ENCODE data around the gene RUFY4.

Gene RUFY4

DNA sequence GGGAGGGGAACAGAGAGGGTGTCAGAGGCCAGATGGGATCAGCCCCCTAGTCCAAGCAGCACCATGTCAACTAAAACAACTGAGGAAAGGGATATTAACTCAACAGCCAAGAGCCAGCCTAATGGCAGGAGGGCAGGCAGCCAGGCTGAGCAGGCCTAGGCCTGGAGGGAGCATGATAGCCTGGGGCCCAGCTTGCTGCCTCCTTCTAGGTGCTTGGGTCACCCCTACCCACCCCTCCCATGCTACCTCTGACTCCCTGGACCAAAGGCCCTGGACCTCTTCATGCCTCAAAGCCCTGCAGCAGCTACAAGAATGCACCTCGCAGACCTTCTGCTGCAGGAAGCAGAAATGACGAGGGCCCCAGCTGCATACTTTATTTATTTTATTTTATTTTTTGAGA is 44.2 kb upstream of the RUFY4 start:
- no peaks in the 10 kb centered on the region for H3K27me3 ChIP-seq (ENCODE audit: control insufficient read depth in 5 of 5, insufficient read depth in 4 of 5, low read length in 5 of 5)
- no peaks in the 10 kb centered on the region for H3K36me3 ChIP-seq (ENCODE audit: control insufficient read depth in 5 of 5, insufficient read depth in 5 of 5, low read length in 5 of 5)
- no peak overlapping the region for H3K4me3 ChIP-seq (ENCODE audit: low read depth in 1 of 5, low read length in 5 of 5)
- peaks cover 2 to 73% (median 49%) of the 10 kb centered on the region in 5 donors for H3K4me1 ChIP-seq (ENCODE audit: control insufficient read depth in 5 of 5, insufficient read depth in 5 of 5, low read length in 5 of 5)
- peak overlapping the region in 1 of 5 donors; percentile 1 for H3K9ac ChIP-seq (ENCODE audit: low read length in 5 of 5)
- no peaks in the 10 kb centered on the region for H3K9me3 ChIP-seq (ENCODE audit: control insufficient read depth in 5 of 5, low read length in 5 of 5)
- H3K27ac ChIP-seq (ENCODE audit: low read depth, low read length) = no peak overlapping the region

DNA sequence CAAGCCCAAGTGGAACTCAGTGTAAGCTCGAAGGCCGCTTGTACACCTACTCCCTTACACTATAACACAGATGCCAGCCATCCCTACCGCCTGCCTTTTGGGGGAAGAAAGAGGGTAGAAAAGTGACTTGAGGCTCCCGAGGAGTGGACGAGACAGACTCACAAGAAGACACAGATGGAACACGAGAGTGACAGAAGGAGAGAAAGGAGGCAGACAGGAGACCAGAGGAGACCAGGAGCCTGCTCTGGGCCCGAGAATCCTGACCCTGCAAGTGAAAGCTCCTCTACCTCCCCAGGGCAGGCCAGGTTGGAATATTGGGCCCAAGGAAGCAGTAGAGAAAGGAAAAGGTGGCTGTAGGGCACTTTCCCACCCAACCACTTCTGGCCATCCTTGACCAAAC is 42.8 kb upstream of the RUFY4 start:
- H3K27me3 ChIP-seq (ENCODE audit: control insufficient read depth in 5 of 5, insufficient read depth in 4 of 5, low read length in 5 of 5) = no peaks in the 10 kb centered on the region
- no peak overlapping the region for H3K4me3 ChIP-seq (ENCODE audit: low read depth in 1 of 5, low read length in 5 of 5)
- H3K36me3 ChIP-seq (ENCODE audit: control insufficient read depth in 5 of 5, insufficient read depth in 5 of 5, low read length in 5 of 5) = no peaks in the 10 kb centered on the region
- no peak overlapping the region for H3K9ac ChIP-seq (ENCODE audit: low read length in 5 of 5)
- H3K27ac ChIP-seq (ENCODE audit: low read depth, low read length) = no peak overlapping the region
- H3K4me1 ChIP-seq (ENCODE audit: control insufficient read depth in 5 of 5, insufficient read depth in 5 of 5, low read length in 5 of 5) = peaks cover 2 to 67% (median 42%) of the 10 kb centered on the region in 5 donors
- H3K9me3 ChIP-seq (ENCODE audit: control insufficient read depth in 5 of 5, low read length in 5 of 5) = no peaks in the 10 kb centered on the region

DNA sequence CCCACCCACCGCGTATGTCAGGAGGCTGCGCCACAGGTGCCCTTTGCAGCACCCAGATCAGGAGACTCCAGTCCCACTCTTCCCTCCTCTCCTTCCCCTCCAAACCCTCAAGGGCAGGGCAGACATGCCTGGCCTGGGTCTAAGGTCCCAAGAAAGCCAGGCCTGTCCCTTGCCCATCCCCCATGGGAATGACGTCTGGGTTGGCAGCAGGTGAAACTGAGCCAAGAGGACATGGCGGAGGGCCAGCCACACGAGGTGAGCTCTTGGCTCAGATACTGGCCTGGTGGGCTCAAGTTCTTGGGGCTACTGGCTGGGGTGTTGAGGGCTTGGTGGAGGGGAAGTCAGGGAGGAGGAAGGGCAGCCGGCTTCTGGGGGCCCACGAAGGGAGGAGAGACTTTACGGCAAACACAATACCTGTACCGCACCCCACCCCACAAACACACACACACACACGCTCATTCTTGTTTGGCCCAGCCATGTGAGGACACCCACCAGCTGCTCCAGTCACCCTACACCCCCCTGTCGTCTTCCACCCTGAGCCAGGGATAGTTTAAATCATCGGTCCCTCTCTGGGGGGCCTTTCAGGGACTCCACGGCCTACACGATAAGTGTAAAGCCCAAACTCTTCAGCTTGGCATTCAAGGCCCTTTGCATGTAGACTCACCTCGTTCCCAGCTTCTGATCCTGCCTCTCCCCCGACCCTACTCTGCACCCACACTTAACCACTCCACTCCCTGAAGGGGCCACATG is 42.2 kb upstream of the RUFY4 start:
- Histone ChIP-seq H3K4me1 (ENCODE audit: control insufficient read depth in 5 of 5, insufficient read depth in 5 of 5, low read length in 5 of 5) (peaks cover 2 to 67% (median 42%) of the 10 kb centered on the region in 5 donors), H3K27ac (ENCODE audit: low read depth, low read length) (no peak overlapping the region), H3K27me3 (ENCODE audit: control insufficient read depth in 5 of 5, insufficient read depth in 4 of 5, low read length in 5 of 5) (no peaks in the 10 kb centered on the region), H3K9ac (ENCODE audit: low read length in 5 of 5) (no peak overlapping the region), H3K36me3 (ENCODE audit: control insufficient read depth in 5 of 5, insufficient read depth in 5 of 5, low read length in 5 of 5) (no peaks in the 10 kb centered on the region), H3K9me3 (ENCODE audit: control insufficient read depth in 5 of 5, low read length in 5 of 5) (no peaks in the 10 kb centered on the region), H3K4me3 (ENCODE audit: low read depth in 1 of 5, low read length in 5 of 5) (no peak overlapping the region)

DNA sequence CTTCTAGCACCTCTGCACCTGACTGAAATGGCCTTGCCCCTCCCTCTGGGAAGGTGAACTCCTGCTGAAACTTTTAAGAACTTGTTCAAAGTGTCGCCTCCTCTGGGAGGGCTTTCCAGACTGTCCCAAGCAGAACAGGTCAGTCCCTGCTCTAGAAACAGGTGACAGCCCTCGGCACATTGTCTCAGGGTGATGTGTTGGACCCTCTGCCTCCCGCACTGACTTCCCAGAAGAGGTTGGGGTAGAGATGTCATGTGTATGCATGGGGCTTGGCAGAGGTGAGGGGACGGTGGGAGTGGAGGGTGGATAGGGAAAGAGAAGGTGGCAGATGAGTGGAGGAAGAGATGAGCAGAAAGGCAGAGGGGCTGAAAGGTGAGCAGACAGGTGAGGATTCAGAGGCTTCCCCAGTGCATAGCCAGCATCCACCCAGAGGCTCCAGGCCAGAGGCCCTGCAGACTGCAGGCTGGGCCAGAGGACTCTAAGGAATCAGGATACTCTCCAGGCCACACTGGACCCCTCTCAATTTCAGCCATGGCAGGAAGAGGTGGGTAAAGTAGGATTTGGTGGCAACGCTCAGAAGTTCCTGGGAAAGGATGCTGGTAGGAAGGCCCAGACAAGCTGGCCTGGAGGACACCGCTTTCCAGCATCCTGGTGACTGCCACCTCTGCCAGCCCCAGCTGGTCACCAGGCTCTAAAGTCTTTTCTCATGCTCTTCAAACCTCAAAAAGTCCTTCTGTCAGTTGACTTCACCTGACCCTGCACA is 41.4 kb upstream of the RUFY4 start:
- Histone ChIP-seq H3K4me1 (ENCODE audit: control insufficient read depth in 5 of 5, insufficient read depth in 5 of 5, low read length in 5 of 5) (peaks cover 2 to 67% (median 42%) of the 10 kb centered on the region in 5 donors), H3K4me3 (ENCODE audit: low read depth in 1 of 5, low read length in 5 of 5) (no peak overlapping the region), H3K36me3 (ENCODE audit: control insufficient read depth in 5 of 5, insufficient read depth in 5 of 5, low read length in 5 of 5) (no peaks in the 10 kb centered on the region), H3K9me3 (ENCODE audit: control insufficient read depth in 5 of 5, low read length in 5 of 5) (no peaks in the 10 kb centered on the region), H3K27me3 (ENCODE audit: control insufficient read depth in 5 of 5, insufficient read depth in 4 of 5, low read length in 5 of 5) (no peaks in the 10 kb centered on the region), H3K27ac (ENCODE audit: low read depth, low read length) (no peak overlapping the region), H3K9ac (ENCODE audit: low read length in 5 of 5) (no peak overlapping the region)

DNA sequence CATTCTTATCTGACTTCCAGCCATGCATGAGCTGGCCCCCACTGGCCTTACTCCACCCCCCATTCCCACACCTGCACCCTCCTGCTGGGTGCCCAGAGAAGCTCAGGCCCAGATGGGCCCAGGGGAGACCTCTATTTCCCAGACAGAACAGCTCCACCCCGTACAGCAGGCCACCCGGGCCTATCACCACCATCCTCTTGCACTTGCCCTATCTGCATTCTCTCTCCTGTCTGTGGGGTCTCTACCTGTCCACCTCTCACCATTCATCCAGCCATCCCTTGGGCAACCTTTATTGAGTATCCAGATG is 40.9 kb upstream of the RUFY4 start:
- Histone ChIP-seq H3K27ac (ENCODE audit: low read depth, low read length) (no peak overlapping the region), H3K27me3 (ENCODE audit: control insufficient read depth in 5 of 5, insufficient read depth in 4 of 5, low read length in 5 of 5) (no peaks in the 10 kb centered on the region), H3K4me1 (ENCODE audit: control insufficient read depth in 5 of 5, insufficient read depth in 5 of 5, low read length in 5 of 5) (peaks cover 2 to 70% (median 47%) of the 10 kb centered on the region in 5 donors), H3K9ac (ENCODE audit: low read length in 5 of 5) (no peak overlapping the region), H3K36me3 (ENCODE audit: control insufficient read depth in 5 of 5, insufficient read depth in 5 of 5, low read length in 5 of 5) (no peaks in the 10 kb centered on the region), H3K9me3 (ENCODE audit: control insufficient read depth in 5 of 5, low read length in 5 of 5) (no peaks in the 10 kb centered on the region), H3K4me3 (ENCODE audit: low read depth in 1 of 5, low read length in 5 of 5) (no peak overlapping the region)

DNA sequence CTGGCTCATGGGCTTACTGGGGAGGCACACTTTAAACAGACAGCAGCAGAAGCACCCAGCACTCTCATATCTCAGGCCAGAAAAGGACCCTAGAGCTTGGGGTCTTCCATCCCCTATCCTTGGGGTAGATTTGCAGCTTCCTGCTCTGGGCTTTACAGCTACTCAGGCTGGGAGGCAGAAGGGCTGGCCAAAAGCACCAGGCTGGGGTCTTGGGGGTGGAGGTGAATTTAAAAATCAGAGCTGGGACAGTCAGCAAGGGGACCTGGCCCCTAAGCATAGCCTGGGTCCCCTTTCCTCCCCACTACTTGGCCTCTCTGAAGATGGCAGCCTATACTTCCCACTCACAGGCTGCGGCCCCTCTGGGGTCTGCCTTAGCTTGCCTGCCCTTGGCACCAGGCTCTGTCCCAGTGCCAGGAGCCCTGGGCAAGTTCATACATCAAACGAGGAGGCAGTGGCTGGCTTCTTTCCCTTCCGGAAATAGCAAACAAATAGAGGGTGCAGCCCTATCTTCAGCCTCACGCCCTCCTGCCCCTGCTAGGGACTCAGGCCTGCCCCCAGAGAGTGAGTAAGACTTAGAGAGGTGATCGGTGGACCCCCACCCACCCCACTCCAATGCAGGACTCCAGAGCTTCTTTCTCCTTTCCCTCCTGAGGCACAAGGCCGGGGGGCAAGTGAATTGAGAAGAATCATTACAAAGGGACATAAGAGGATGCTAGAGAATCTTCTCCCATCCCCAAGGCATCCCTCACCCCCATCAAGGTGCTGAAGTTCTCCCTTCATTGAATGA is 40.3 kb upstream of the RUFY4 start:
- H3K9ac ChIP-seq (ENCODE audit: low read length in 5 of 5) = no peak overlapping the region
- no peaks in the 10 kb centered on the region for H3K9me3 ChIP-seq (ENCODE audit: control insufficient read depth in 5 of 5, low read length in 5 of 5)
- peaks cover 2 to 69% (median 49%) of the 10 kb centered on the region in 5 donors for H3K4me1 ChIP-seq (ENCODE audit: control insufficient read depth in 5 of 5, insufficient read depth in 5 of 5, low read length in 5 of 5)
- H3K27ac ChIP-seq (ENCODE audit: low read depth, low read length) = peak overlapping the region; percentile 28
- peaks cover 0 to 2% (median 0%) of the 10 kb centered on the region in 5 donors for H3K27me3 ChIP-seq (ENCODE audit: control insufficient read depth in 5 of 5, insufficient read depth in 4 of 5, low read length in 5 of 5)
- H3K36me3 ChIP-seq (ENCODE audit: control insufficient read depth in 5 of 5, insufficient read depth in 5 of 5, low read length in 5 of 5) = no peaks in the 10 kb centered on the region
- H3K4me3 ChIP-seq (ENCODE audit: low read depth in 1 of 5, low read length in 5 of 5) = no peak overlapping the region

DNA sequence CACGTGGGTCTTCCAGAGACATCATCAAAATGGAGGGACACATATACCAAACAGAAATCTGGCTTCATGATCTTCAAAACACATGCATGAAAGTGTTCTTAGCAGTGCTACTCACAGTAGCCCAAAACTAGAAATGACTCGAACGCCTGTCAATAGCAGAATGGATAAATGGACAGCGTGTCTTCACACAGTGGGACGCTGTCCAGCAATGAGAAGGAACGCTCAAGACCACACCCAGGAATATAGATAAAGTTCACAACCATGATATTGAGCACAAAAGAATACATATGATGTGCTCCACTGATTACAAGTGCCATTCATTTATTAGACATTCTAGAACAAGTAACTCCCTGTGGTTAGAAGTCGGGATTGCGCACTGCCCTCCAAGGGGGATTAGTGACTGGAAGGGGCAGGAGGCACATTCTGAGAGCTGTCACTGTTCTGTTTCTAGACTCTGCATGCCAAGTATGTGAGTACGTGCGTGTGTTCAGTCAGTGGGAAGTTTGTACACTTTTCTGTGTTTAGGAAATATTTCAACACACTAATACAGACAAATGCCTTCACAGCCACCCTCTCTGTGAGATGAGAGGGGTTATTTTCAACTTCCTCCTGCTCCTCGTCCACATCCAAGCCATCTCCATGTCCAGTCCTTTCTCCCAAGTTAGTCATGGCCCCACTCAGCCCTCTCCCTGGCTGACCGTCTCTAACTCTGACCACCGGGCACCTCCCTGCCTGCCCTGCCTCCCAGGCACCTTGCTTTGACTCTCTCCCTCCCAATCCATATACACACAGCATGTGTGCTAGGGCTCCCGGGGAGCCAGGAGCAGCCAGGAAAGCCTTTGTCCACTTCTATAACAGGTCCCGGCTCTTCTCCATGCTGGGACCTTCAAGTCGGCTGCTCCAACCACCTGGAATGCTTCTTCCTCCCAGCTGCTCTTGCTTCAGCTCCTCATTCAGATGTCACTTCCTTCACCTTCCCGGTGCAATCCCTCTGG is 39.4 kb upstream of the RUFY4 start:
- Histone ChIP-seq H3K4me1 (ENCODE audit: control insufficient read depth in 5 of 5, insufficient read depth in 5 of 5, low read length in 5 of 5) (peaks cover 2 to 69% (median 46%) of the 10 kb centered on the region in 5 donors), H3K36me3 (ENCODE audit: control insufficient read depth in 5 of 5, insufficient read depth in 5 of 5, low read length in 5 of 5) (no peaks in the 10 kb centered on the region), H3K27ac (ENCODE audit: low read depth, low read length) (peak overlapping the region; percentile 28)

DNA sequence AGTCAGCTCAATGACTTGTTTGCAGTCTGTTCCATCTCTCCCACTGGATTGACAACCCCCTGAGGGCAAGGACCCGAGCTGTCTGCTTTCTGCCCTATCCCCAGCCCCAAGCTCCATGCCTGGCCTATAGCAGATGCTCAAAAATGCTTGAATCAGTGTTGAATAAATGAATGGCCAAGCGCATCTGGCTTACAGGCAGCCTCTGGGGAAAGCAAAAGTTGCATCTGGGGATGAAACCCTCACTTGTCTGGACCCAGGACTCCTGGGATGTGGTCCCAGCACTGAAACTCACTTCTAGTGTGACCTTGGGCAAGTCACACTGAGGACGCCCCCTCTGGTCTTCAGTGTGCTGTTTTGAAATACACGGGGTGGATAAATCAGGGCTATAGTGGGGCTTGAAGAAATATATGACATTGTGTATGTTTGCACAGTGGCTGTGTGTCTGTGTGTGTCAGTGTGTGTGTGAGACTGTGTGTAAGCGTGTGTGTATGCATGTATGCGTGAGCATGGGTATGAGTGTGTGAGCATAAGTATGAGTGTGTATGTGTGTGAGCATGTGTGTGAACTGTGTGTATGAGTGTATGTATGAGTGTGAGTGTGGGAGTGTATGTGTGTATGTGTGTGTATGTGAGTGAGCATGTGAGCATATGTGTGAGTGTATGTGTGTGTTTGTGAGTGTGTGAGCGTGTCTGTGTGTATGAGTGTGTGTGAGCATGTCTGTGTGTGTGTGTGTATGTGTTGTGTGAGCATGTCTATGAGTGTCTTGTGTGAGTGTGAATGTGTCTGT is 38.5 kb upstream of the RUFY4 start:
- Histone ChIP-seq H3K27me3 (ENCODE audit: control insufficient read depth in 5 of 5, insufficient read depth in 4 of 5, low read length in 5 of 5) (peaks cover 0 to 6% (median 0%) of the 10 kb centered on the region in 5 donors), H3K9ac (ENCODE audit: low read length in 5 of 5) (no peak overlapping the region), H3K27ac (ENCODE audit: low read depth, low read length) (no peak overlapping the region), H3K4me1 (ENCODE audit: control insufficient read depth in 5 of 5, insufficient read depth in 5 of 5, low read length in 5 of 5) (peaks cover 2 to 64% (median 47%) of the 10 kb centered on the region in 5 donors), H3K9me3 (ENCODE audit: control insufficient read depth in 5 of 5, low read length in 5 of 5) (no peaks in the 10 kb centered on the region), H3K36me3 (ENCODE audit: control insufficient read depth in 5 of 5, insufficient read depth in 5 of 5, low read length in 5 of 5) (no peaks in the 10 kb centered on the region), H3K4me3 (ENCODE audit: low read depth in 1 of 5, low read length in 5 of 5) (no peak overlapping the region)

More for the DNA sequence above, 39.4 kb upstream of the RUFY4 start:
- Histone ChIP-seq H3K9me3 (ENCODE audit: control insufficient read depth in 5 of 5, low read length in 5 of 5) (no peaks in the 10 kb centered on the region), H3K27me3 (ENCODE audit: control insufficient read depth in 5 of 5, insufficient read depth in 4 of 5, low read length in 5 of 5) (peaks cover 0 to 5% (median 0%) of the 10 kb centered on the region in 5 donors), H3K9ac (ENCODE audit: low read length in 5 of 5) (no peak overlapping the region), H3K4me3 (ENCODE audit: low read depth in 1 of 5, low read length in 5 of 5) (no peak overlapping the region)

DNA sequence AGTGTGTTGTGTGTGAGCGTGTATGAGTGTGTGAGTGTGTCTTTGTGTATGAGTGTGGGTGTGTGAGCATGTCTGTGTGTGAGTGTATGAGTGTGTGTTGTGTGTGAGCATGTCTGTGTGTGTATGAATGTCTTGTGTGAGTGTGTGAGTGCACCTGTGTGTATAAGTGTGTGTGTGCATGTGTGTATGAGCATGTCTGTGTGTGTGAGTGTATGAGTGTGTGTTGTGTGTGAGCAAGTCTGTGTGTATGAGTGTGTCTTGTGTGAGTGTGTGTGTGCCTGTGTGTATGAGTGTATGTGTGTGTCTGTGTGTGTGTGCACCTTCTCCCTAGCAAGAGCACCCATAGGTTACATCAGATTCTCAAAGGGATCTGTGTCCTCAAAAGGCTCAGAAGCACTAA is 37.8 kb upstream of the RUFY4 start:
- no peak overlapping the region for H3K27ac ChIP-seq (ENCODE audit: low read depth, low read length)
- peaks cover 2 to 58% (median 47%) of the 10 kb centered on the region in 5 donors for H3K4me1 ChIP-seq (ENCODE audit: control insufficient read depth in 5 of 5, insufficient read depth in 5 of 5, low read length in 5 of 5)
- peaks cover 0 to 6% (median 0%) of the 10 kb centered on the region in 5 donors for H3K27me3 ChIP-seq (ENCODE audit: control insufficient read depth in 5 of 5, insufficient read depth in 4 of 5, low read length in 5 of 5)
- no peaks in the 10 kb centered on the region for H3K36me3 ChIP-seq (ENCODE audit: control insufficient read depth in 5 of 5, insufficient read depth in 5 of 5, low read length in 5 of 5)
- no peak overlapping the region for H3K9ac ChIP-seq (ENCODE audit: low read length in 5 of 5)
- H3K4me3 ChIP-seq (ENCODE audit: low read depth in 1 of 5, low read length in 5 of 5) = peak overlapping the region in 1 of 5 donors; percentile 1
- H3K9me3 ChIP-seq (ENCODE audit: control insufficient read depth in 5 of 5, low read length in 5 of 5) = no peaks in the 10 kb centered on the region

Data from subcutaneous abdominal adipose tissue (tissue), 5 donors.